ENCODE measurements around the gene RNASET2. TPM values are rescaled to one million over a fixed set of nuclear protein-coding genes. Genes with fewer than 3 reads are reported as not detected.

The RNASET2 gene
- polyA plus RNA-seq, 1 experiment = 28.0 TPM

- no peak for DNase-seq (ENCODE audit: low read depth, low spot score)
- no peak for TF ChIP-seq CTCF (IDR thresholded peaks at IDR 0.05; ENCODE audit: low read depth, low read length)
- ChIA-PET CTCF (no interaction called here), POLR2A (no interaction called here)
- H3K27me3 ChIP-seq (ENCODE audit: control insufficient read depth, insufficient read depth, low read length) = no peaks in the 10 kb centered on the region
- no peaks in the 10 kb centered on the region for H3K9me3 ChIP-seq (ENCODE audit: control insufficient read depth, insufficient read depth, low read length)
- no peak overlapping the region for H3K4me3 ChIP-seq (ENCODE audit: low read depth, low read length)
- no peak overlapping the region for H3K27ac ChIP-seq (ENCODE audit: low read depth, low read length)
Observed at GRCh38 chr6:166926748-166927147, 29.6 kb downstream of the RNASET2 start.

GRCh38 chr6:166925141-166925996, 31.0 kb downstream of the RNASET2 start:
- TF ChIP-seq CTCF (IDR thresholded peaks at IDR 0.05; ENCODE audit: low read depth, low read length) = no peak
- H3K9me3 ChIP-seq (ENCODE audit: control insufficient read depth, insufficient read depth, low read length) = no peaks in the 10 kb centered on the region
- ChIA-PET POLR2A (no interaction called here), CTCF (no interaction called here)
- H3K27ac ChIP-seq (ENCODE audit: low read depth, low read length) = no peak overlapping the region
- no peak overlapping the region for H3K4me3 ChIP-seq (ENCODE audit: low read depth, low read length)
- no peak for DNase-seq (ENCODE audit: low read depth, low spot score)
- no peaks in the 10 kb centered on the region for H3K27me3 ChIP-seq (ENCODE audit: control insufficient read depth, insufficient read depth, low read length)

GRCh38 chr6:166924531-166924930, 31.8 kb downstream of the RNASET2 start:
- Histone ChIP-seq H3K27ac (ENCODE audit: low read depth, low read length) (no peak overlapping the region), H3K27me3 (ENCODE audit: control insufficient read depth, insufficient read depth, low read length) (no peaks in the 10 kb centered on the region), H3K4me3 (ENCODE audit: low read depth, low read length) (no peak overlapping the region), H3K9me3 (ENCODE audit: control insufficient read depth, insufficient read depth, low read length) (no peaks in the 10 kb centered on the region)
- no peak for TF ChIP-seq CTCF (IDR thresholded peaks at IDR 0.05; ENCODE audit: low read depth, low read length)
- no peak for DNase-seq (ENCODE audit: low read depth, low spot score)
- POLR2A ChIA-PET = no interaction called here
- CTCF ChIA-PET = no interaction called here

GRCh38 chr6:166922937-166923336, 33.4 kb downstream of the RNASET2 start:
- CTCF ChIA-PET = interaction anchor here (0.5 kb wide), 1 partner anchor 31 kb away, joined by 3 read pairs; no protein-coding TSS in a partner anchor
- POLR2A ChIA-PET = no interaction called here
- no peaks in the 10 kb centered on the region for H3K9me3 ChIP-seq (ENCODE audit: control insufficient read depth, insufficient read depth, low read length)
- peaks cover 5% of the 10 kb centered on the region for H3K27me3 ChIP-seq (ENCODE audit: control insufficient read depth, insufficient read depth, low read length)
- no peak overlapping the region for H3K27ac ChIP-seq (ENCODE audit: low read depth, low read length)
- no peak for DNase-seq (ENCODE audit: low read depth, low spot score)
- no peak for TF ChIP-seq CTCF (IDR thresholded peaks at IDR 0.05; ENCODE audit: low read depth, low read length)
- H3K4me3 ChIP-seq (ENCODE audit: low read depth, low read length) = no peak overlapping the region

GRCh38 chr6:166921570-166921969, 34.8 kb downstream of the RNASET2 start:
- ChIA-PET POLR2A (no interaction called here), CTCF (no interaction called here)
- H3K27ac ChIP-seq (ENCODE audit: low read depth, low read length) = no peak overlapping the region
- no peak for DNase-seq (ENCODE audit: low read depth, low spot score)
- peaks cover 5% of the 10 kb centered on the region for H3K27me3 ChIP-seq (ENCODE audit: control insufficient read depth, insufficient read depth, low read length)
- H3K4me3 ChIP-seq (ENCODE audit: low read depth, low read length) = no peak overlapping the region
- no peak for TF ChIP-seq CTCF (IDR thresholded peaks at IDR 0.05; ENCODE audit: low read depth, low read length)
- H3K9me3 ChIP-seq (ENCODE audit: control insufficient read depth, insufficient read depth, low read length) = no peaks in the 10 kb centered on the region
